SJSA1 (cell line): ENCODE measurements around the gene GBE1. TPM values are rescaled to one million over a fixed set of nuclear protein-coding genes. Genes with fewer than 3 reads are reported as not detected.

Source experiments
- DNase-seq, 2 experiments: peaks; one replicate each; pipeline ENCODE4 v3.0.0-alpha.2; 2015 to 2020; ENCODE audit warnings: low spot score in 2 of 2, low read depth in 1 of 2
- H3K27ac ChIP-seq: fragments of 250-450 bp; sonication (Bioruptor Pico); 2 replicates; pipeline ENCODE4 v1.5.1; 2020; ENCODE audit warnings: mild to moderate bottlenecking, moderate library complexity
- H3K27me3 ChIP-seq: fragments of 250-450 bp; sonication (Bioruptor Pico); replicated peaks from 2 replicates; pipeline ENCODE4 v1.5.1; 2020; ENCODE audit warnings: mild to moderate bottlenecking, moderate library complexity
- H3K36me3 ChIP-seq: fragments of 250-450 bp; sonication (Bioruptor Pico); 2 replicates; pipeline ENCODE4 v1.5.1; 2020; ENCODE audit warnings: mild to moderate bottlenecking
- H3K4me1 ChIP-seq: fragments of 250-450 bp; sonication (Bioruptor Pico); replicated peaks from 2 replicates; pipeline ENCODE4 v1.6.1; 2021; ENCODE audit warnings: mild to moderate bottlenecking
- H3K4me3 ChIP-seq: fragments of 250-450 bp; sonication (Bioruptor Pico); 2 replicates; pipeline ENCODE4 v1.5.1; 2020; ENCODE audit warnings: mild to moderate bottlenecking
- H3K9me3 ChIP-seq: fragments of 250-450 bp; sonication (Bioruptor Pico); replicated peaks from 2 replicates; pipeline ENCODE4 v1.5.1; 2020; ENCODE audit warnings: mild to moderate bottlenecking
- total RNA-seq: library from RNA; depleted of rRNA; stranded (reverse); fragments of >200 nt; shearing (Covaris generic); gene quantifications from 2 replicates; pipeline ENCODE4 v1.2.3, GENCODE V29; 2014

Gene GBE1
- total RNA-seq, 1 experiment from 2014 or later = 72.1 TPM

DNA sequence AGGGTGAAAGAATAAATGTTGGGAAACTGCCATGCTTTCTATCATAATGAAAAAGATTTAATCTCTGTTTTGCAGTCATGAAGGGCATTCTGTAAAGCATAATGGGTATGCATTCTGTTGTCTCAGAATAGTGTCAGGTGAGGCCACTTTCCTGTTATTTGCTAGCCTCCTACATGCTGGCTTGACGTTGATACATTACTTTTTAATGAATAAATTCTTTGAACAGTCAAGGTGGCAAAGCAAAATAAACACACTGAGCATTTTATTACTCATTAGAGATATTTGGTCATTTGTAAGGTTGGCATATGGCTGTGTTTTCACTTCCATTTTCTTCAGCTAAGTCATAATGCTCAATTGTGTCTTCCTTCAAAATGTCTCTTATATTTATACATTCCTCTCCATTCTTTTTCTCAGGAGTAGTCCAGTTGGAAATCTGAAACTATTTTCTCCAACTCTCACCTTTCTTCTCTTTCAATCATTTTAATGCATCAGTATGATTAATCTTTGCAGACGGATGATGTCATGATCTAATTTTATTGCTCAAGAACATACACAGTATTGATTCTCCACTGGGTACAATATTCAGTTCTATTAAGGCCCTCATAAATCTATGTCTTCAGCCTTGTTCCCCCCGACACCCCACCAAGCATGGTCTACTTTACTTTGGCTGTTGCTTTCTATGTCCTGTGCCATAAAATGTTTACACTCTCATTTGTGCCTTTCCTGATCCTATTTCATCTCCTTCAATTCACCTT lies 290.7 kb downstream of the GBE1 start:
- no peak for DNase-seq
- H3K4me1 ChIP-seq = no peaks in the 10 kb centered on the region
- H3K36me3 ChIP-seq = no peaks in the 10 kb centered on the region
- no peak overlapping the region for H3K4me3 ChIP-seq
- H3K27me3 ChIP-seq = no peaks in the 10 kb centered on the region; the same call in none of the 2 replicates
- no peaks in the 10 kb centered on the region for H3K9me3 ChIP-seq
- no peak overlapping the region for H3K27ac ChIP-seq

DNA sequence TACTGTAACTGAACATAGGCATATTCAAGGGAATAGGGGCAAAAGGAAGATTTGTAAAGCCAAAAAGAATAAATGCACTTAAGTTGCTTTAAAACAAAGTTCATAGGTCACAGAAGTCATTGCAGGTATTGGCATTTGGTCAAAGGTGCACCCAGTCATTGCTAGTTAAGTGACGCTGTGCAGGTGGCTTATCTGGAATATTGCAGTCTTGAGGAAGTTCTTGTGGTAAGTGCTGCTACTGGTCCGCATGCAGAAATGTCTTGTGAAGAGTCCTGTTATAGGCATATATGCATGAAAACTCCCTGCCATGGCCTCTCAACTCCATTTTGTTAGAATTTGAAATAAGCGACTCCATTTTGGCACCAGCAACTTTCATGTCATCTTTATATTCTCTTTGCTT lies 293.1 kb downstream of the GBE1 start:
- no peaks in the 10 kb centered on the region for H3K4me1 ChIP-seq
- no peak overlapping the region for H3K27ac ChIP-seq
- H3K4me3 ChIP-seq = no peak overlapping the region
- no peaks in the 10 kb centered on the region for H3K36me3 ChIP-seq
- no peaks in the 10 kb centered on the region for H3K9me3 ChIP-seq
- no peak for DNase-seq
- no peaks in the 10 kb centered on the region; the same call in none of the 2 replicates for H3K27me3 ChIP-seq

- H3K27me3 ChIP-seq = no peaks in the 10 kb centered on the region; the same call in none of the 2 replicates
- no peaks in the 10 kb centered on the region for H3K9me3 ChIP-seq
- no peak overlapping the region for H3K27ac ChIP-seq
- H3K36me3 ChIP-seq = no peaks in the 10 kb centered on the region
- H3K4me1 ChIP-seq = no peaks in the 10 kb centered on the region
- H3K4me3 ChIP-seq = no peak overlapping the region
- no peak for DNase-seq
Observed at GRCh38 chr3:81466201-81466560, 295.3 kb downstream of the GBE1 start.

GRCh38 chr3:81465510-81466200 lies 295.8 kb downstream of the GBE1 start:
- DNase-seq = no peak
- Histone ChIP-seq H3K27ac (no peak overlapping the region), H3K27me3 (no peaks in the 10 kb centered on the region; the same call in none of the 2 replicates), H3K4me1 (no peaks in the 10 kb centered on the region), H3K36me3 (no peaks in the 10 kb centered on the region), H3K4me3 (no peak overlapping the region), H3K9me3 (no peaks in the 10 kb centered on the region)

DNA sequence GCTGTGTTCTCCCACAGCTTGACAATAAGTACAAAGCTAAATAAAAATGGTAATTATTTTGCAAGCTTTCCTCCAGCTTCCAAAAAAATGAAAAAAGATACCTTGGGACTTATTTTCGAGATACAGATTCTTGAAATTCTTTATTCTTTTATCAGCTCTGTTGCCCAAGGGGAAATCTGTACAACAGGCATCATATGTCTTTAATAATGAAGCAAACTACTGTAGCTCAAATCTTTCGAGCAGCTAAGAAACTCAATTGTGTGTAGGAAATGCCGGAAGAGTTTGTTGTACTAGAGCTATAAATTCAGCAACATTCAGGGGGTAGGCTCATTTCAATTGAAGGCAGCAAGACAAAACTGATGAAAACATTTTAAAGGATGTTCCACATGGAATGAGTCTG lies 297.7 kb downstream of the GBE1 start:
- Histone ChIP-seq H3K27ac (no peak overlapping the region), H3K9me3 (no peaks in the 10 kb centered on the region), H3K4me3 (no peak overlapping the region), H3K4me1 (no peaks in the 10 kb centered on the region), H3K36me3 (no peaks in the 10 kb centered on the region), H3K27me3 (no peaks in the 10 kb centered on the region)
- DNase-seq = no peak

- no peaks in the 10 kb centered on the region for H3K4me1 ChIP-seq
- no peaks in the 10 kb centered on the region for H3K27me3 ChIP-seq
- no peak for DNase-seq
- H3K4me3 ChIP-seq = no peak overlapping the region
- no peak overlapping the region for H3K27ac ChIP-seq
- H3K9me3 ChIP-seq = no peaks in the 10 kb centered on the region
- no peaks in the 10 kb centered on the region for H3K36me3 ChIP-seq
Observed at GRCh38 chr3:81462921-81463320, 298.5 kb downstream of the GBE1 start.

- DNase-seq = no peak
- H3K4me1 ChIP-seq = no peaks in the 10 kb centered on the region
- H3K4me3 ChIP-seq = no peak overlapping the region
- H3K27me3 ChIP-seq = no peaks in the 10 kb centered on the region
- H3K36me3 ChIP-seq = no peaks in the 10 kb centered on the region
- no peaks in the 10 kb centered on the region for H3K9me3 ChIP-seq
- no peak overlapping the region for H3K27ac ChIP-seq
Observed at GRCh38 chr3:81459733-81460132, 301.7 kb downstream of the GBE1 start.

DNA sequence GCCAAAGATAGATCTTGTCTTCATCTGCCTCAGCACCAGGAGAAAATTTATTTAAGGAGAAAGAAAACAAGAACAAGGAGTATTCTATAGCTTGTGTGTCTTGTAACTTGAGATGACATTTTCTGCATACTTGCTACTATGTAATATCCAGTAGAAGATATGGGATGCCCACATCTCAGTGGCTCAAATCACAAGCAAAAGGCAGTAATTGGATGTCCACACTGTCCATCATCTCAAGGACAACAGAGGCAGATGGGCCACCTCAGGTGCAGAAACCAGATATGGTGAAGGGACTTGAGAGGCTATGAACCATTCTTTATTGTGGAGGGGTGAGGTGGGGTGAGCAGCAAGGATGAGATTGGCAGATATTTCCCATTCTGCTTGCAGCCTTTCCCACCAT lies 309.0 kb downstream of the GBE1 start:
- Histone ChIP-seq H3K4me1 (no peaks in the 10 kb centered on the region), H3K9me3 (no peaks in the 10 kb centered on the region), H3K36me3 (no peaks in the 10 kb centered on the region), H3K27me3 (no peaks in the 10 kb centered on the region), H3K27ac (no peak overlapping the region), H3K4me3 (no peak overlapping the region)
- no peak for DNase-seq

DNA sequence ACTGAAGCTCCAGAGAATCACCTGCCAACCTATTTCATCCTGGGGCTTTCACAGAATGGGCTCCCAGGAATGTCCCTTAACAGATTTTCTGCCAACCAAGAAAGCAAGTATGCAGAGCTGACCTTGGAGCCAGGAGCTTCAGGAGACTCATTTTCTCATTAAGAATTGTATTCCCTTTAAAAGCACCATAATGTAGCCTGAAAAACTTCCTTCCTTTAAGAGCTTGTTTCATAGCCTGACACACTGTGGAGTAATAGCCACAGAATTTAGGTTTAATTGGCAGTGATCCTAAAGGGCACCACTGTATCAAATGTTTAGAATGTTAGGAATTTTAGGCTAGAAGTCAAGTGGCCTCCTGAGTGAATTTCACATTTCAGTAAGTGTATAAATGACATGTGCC lies 309.8 kb downstream of the GBE1 start:
- DNase-seq = no peak
- no peak overlapping the region for H3K4me3 ChIP-seq
- no peaks in the 10 kb centered on the region for H3K4me1 ChIP-seq
- no peaks in the 10 kb centered on the region for H3K36me3 ChIP-seq
- H3K27ac ChIP-seq = no peak overlapping the region
- no peaks in the 10 kb centered on the region for H3K27me3 ChIP-seq
- H3K9me3 ChIP-seq = no peaks in the 10 kb centered on the region

- no peak for DNase-seq
- Histone ChIP-seq H3K36me3 (no peaks in the 10 kb centered on the region), H3K27ac (no peak overlapping the region), H3K9me3 (no peaks in the 10 kb centered on the region), H3K4me1 (no peaks in the 10 kb centered on the region), H3K27me3 (no peaks in the 10 kb centered on the region), H3K4me3 (no peak overlapping the region)
Observed at GRCh38 chr3:81451140-81451539, 310.3 kb downstream of the GBE1 start.

DNA sequence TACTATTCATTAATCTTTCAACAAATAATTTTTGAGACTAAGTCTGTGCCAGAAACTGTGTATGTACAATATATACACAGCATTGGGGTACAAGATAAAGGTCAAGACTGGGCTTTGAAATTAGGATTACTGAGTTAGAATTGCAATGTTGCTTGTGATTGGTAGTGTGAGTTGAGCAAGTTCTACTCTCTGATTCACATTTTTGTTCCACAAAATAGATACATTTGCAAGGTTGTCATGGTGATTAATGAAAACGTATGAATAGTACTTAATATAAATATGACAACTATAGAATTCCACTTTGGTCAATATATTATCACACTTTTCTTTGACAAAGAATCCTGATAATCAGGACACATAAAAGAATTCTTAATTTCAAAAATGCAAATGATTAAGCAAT lies 314.6 kb downstream of the GBE1 start:
- Histone ChIP-seq H3K9me3 (no peaks in the 10 kb centered on the region), H3K4me1 (no peaks in the 10 kb centered on the region), H3K27ac (no peak overlapping the region), H3K27me3 (no peaks in the 10 kb centered on the region), H3K4me3 (no peak overlapping the region), H3K36me3 (no peaks in the 10 kb centered on the region)
- DNase-seq = no peak

GRCh38 chr3:81445712-81446111 lies 315.7 kb downstream of the GBE1 start:
- H3K27ac ChIP-seq = no peak overlapping the region
- H3K9me3 ChIP-seq = no peaks in the 10 kb centered on the region
- no peaks in the 10 kb centered on the region for H3K4me1 ChIP-seq
- H3K36me3 ChIP-seq = no peaks in the 10 kb centered on the region
- DNase-seq = no peak
- H3K27me3 ChIP-seq = no peaks in the 10 kb centered on the region
- H3K4me3 ChIP-seq = no peak overlapping the region

GRCh38 chr3:81444817-81445460 lies 316.5 kb downstream of the GBE1 start:
- no peaks in the 10 kb centered on the region for H3K27me3 ChIP-seq
- H3K9me3 ChIP-seq = no peaks in the 10 kb centered on the region
- H3K4me1 ChIP-seq = no peaks in the 10 kb centered on the region
- no peak for DNase-seq
- no peak overlapping the region for H3K27ac ChIP-seq
- H3K4me3 ChIP-seq = no peak overlapping the region
- H3K36me3 ChIP-seq = no peaks in the 10 kb centered on the region

DNA sequence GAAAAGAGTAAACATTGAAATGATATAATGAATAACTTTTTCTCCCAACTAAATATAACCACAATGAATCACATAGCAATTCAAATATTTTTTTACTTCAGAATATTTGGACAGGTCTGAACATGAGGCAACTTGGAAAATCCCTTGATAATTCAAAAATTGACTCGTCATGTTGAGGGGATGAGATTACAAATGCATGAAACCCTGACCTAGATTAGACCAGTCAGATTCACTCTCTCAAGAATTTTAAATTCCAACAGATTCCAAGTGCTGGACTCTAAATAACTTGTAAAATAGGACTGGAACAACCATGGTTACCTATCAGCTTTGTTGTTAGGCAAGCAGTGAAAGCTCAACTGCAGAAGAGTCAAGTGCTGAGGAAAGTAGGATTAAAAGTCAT lies 317.5 kb downstream of the GBE1 start:
- Histone ChIP-seq H3K9me3 (no peaks in the 10 kb centered on the region), H3K4me1 (no peaks in the 10 kb centered on the region), H3K4me3 (no peak overlapping the region), H3K36me3 (no peaks in the 10 kb centered on the region), H3K27ac (no peak overlapping the region), H3K27me3 (no peaks in the 10 kb centered on the region)
- no peak for DNase-seq
